Endothelial cell of hepatic sinusoid (primary cell): Measurements from ENCODE around the gene AP3B1.

Experiments
- in situ Hi-C: cut with HindIII; loops from 2 replicates; pipeline ENCODE4 v1.10.0; 2017; ENCODE audit warnings: low sequenced_read_pairs

Gene AP3B1

DNA sequence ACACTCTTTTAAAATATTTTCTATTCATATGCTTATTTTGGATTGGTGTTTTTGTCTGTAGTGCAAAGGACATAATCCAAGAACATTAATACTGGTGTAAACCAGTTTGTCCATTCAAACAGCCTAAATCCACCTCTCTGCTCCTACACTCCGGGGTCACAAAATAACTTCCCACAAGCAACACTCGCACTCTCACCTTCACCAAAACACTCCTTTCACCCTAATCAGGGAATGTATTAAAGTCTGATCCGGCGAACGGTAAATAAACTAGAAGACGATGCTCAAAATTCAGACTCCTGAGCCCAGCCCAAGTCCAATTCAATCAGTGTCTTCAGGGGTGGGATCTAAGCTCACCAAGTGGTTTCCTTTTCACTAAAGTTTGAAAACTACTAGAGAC is 649 bp downstream of the AP3B1 start:
- in situ Hi-C loops = no loop called here

DNA sequence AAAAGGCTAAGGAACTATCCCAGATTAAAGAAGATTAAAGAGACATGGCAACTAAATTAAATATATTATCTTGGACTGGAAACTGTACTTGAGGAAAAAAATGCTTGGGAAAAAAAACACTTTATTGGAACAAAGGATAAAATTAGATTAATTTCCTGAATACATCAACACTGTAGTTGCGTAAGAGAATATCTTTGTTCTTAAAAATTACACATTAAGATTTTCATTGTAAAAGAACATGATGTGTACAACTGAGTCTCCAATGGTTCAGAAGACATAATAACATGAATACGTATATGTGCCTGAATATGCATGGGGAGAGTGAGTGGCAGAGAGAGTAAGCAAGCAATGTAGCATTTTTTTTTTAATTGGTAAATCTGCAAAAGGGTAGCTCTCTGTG is 2.8 kb downstream of the AP3B1 start:
- in situ Hi-C loops = no loop called here

DNA sequence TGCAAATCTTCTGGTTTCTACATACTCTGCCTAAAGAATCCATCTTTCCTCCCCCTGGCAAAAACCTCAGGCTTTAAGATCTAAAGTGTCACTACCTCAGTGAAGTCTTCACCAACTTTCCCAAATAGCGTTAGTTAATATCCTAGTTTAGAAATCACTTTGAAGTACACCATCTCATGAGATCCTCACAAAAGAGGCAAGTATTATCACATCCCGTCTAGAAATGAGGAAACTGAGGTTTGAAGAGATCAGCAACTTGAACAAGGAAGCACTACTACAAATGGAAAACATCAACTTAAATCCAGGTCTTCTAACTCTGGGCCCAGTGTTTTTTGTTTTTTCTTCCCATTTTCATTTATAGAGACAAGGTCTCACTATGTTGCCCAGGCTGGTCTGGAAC is 4.6 kb downstream of the AP3B1 start:
- in situ Hi-C loops = no loop called here

DNA sequence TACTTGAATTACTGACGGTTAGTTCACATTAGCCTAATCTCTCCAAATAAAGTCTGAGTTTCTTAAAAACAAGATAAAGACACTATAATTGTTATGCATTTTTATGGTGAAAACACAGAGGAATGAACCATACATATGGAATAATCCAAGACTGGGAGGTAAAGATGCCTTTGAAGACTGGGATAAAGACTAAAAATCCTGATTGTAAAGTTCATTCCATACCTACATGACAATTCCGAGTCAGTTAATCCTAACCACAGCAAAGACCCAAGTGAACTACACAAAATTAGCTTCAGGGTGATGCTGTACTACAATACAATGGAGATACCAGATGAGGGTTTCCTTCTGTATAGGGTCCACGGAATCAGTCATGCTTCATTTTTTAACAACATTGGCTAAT is 6.3 kb downstream of the AP3B1 start:
- in situ Hi-C loops = no loop called here

DNA sequence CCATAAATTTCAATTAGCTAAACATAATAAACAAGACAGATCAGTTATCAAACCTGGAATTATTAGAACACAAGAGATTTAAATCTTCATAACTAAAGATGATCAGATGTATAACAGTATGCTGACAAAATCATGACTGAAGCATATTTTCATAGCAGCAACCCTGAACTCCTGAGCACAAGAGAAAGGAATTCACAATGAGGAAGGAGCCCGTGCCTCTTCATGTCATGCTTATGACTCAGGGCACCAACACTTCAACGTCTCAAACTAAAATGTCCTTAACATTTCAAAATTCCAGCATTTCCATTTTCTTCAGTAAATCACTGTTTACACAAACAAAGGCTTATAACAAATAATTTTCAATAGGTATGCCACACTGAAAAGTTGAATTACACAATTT is 6.7 kb downstream of the AP3B1 start:
- in situ Hi-C loops = no loop called here

DNA sequence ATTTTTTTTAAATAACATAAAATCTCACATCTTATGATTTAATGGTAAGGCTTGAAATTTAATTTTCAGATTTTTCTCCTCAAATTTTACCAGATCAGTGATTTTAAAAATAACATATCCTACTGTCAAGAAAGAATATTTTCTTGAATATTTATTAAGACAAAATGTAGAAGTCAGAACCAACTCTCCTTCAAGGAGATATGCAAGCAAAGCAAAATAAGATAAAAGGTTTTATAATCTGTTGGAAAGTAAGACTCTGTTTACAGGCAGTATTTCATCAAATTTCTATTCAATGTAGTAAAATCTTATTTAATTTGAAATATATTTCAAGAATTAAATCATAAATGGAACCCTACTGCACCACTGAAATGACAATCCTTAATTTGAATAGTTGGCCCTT is 7.3 kb downstream of the AP3B1 start:
- in situ Hi-C loops = no loop called here

DNA sequence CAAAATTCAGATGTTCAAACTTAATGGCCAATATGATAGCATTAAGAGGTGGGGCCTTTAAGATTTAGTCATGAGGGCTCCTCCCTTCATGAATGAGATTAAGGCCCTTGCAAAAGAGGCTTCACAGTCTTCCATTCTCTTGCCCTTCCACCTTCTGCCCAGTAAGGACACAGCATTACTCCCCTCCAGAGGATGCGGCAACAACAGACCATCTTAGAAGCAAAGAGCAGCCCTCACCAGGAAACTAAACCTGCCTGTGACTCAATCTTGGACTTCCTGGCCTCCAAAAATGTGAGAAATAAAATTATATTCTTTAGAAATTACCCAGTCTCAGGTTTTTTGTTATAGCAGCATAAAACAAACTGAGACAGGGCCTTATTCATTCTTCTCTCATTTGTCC is 8.2 kb downstream of the AP3B1 start:
- in situ Hi-C loops = no loop called here

DNA sequence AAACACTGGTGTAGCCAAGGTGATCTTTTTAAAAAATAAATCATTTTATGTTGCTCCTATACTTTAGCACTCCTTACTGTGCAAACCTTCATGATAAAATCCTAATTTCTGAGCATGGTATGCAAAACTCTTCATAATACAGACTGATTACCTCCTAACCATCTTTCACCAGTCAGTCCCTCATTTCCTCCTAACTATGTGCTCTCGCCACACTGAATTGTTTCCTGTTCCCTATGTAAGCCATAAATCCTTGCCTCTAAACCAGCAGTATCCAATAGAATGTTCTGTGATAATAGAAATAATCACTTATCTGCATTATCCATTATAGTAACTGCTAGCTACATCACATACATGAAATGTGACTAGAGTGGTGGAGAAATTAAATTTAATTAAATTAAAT is 10.7 kb downstream of the AP3B1 start:
- in situ Hi-C loops = no loop called here

DNA sequence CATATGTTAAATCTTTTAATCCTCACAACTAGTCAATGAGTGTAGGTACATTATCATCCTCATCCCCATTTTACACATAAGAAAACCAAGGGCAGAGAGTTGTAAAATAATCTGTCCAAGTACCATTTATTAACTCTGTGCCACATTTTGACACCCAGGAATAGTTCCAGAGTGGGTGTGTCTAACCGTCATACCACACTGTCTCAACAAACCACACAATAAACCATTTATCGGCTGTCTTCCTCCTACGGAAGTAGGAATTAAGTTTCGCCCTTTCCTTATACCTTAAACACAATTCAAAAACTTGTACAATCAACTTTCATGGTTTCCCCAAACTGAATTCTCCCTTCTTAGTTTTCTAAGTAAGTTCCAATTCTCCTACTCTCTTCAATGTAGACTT is 11.4 kb downstream of the AP3B1 start:
- in situ Hi-C loops = no loop called here

DNA sequence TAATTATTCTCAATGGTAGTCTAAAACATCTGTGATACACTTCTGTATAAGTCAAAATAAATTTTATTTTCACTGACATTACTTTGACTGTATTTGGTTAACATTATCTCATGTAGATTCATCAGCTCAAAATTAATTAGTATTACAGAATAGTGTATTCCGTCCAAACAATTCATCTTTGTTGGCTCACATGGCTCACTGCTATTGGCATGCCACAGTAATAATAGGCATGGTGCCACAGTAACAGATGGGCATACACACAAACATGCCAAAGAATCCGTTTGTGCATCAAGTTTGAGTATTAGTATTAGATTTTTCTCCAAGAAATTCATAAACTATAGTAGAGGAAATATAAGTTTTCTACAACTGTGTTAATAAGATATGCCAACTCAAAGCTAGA is 14.2 kb downstream of the AP3B1 start:
- in situ Hi-C loops = no loop called here

DNA sequence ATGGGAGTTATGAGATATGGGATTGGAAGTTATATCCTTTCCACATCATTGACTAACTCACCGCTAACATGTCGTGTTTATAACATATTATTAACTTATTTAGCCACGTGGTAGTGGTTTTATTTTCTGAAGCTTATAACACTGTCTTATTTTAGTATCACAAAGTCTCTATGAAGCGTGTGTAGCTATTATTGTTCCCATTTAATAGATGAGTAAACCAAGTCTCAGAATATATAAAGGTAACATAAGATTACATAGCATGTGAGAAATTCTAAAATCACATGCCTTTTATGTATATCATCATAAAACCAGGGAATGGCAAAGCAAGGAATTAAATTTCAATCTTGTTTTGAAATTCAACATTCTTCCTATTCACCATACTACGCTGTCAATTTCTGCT is 15.3 kb downstream of the AP3B1 start:
- in situ Hi-C loops = loop anchor here (10.0 kb wide), 1 partner anchor 614 kb away; no protein-coding TSS in a partner anchor

DNA sequence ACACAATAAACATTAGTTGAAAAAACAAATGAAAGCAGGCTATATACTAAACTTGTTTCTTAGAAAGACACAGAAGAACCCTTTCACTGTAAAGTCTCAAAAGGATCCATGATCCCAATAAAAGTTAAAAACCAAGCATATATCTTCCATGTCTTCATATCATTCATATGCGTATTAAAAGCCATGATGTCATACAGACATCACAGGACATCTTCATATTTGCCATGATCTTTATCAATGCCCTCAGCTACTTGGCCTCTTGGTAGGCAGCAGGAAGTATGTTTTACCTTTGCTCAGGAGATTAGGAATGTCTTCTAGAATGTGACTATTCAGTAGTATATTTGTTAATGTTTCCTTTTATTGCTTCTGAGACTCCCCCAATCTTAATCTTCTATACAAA is 16.8 kb downstream of the AP3B1 start:
- in situ Hi-C loops = loop anchor here (10.0 kb wide), 1 partner anchor 613 kb away; no protein-coding TSS in a partner anchor

DNA sequence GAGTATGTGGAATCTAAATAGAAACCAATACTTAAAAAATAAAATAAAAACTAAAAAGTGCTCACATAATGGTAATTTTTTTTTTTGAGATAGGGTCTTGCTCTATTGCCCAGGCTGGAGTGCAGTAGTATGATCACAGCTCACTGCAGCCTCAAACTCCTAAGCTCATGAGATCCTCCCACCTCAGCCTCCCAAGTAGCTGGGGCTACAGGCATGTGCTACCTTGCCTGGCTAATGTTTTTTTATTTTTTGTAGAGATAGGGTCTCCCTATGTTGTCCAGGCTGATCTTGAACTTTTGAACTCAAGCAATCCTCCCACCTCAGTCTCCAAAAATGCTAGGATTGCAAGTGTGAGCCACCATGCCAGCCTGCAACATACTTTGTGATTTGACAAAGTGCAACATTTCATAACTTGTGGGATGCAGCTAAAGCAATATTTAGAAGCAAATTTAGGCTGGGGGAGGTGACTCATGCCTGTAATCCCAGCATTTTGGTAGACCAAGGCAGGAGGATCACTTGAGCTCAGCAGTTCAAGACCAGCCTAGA is 18.4 kb downstream of the AP3B1 start:
- in situ Hi-C loops = loop anchor here (10.0 kb wide), 1 partner anchor 611 kb away; no protein-coding TSS in a partner anchor

DNA sequence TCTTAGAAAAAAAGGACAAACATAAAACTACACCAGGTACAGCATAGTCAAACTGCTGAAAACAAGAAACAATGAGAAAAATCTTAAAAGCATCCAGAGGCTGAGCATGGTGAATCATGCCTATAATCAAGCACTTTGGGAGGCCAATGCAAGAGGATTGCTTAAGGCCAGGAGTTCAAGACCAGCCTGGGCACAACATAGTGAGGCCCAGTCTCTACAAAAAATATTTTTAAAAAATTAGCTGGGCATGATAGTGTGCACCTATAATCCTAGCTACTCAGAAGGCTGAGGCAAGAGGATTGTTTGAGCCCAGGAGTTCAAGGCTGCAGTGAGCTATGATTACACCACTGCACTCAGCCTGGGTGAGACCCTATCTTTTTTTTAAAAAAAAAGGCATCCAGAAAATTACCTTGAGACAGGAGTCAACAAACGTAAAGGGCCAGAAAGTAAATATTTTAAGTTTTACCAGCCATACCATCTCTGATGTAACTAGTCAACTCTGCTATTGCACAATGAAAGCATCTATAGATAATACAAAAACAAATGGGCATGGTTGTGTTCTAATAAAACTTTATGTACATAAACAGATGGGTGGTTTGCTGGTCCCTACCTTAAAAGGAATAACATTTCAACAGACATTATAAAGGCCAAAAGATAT is 19.8 kb downstream of the AP3B1 start:
- in situ Hi-C loops = loop anchor here (10.0 kb wide), 1 partner anchor 610 kb away; no protein-coding TSS in a partner anchor

DNA sequence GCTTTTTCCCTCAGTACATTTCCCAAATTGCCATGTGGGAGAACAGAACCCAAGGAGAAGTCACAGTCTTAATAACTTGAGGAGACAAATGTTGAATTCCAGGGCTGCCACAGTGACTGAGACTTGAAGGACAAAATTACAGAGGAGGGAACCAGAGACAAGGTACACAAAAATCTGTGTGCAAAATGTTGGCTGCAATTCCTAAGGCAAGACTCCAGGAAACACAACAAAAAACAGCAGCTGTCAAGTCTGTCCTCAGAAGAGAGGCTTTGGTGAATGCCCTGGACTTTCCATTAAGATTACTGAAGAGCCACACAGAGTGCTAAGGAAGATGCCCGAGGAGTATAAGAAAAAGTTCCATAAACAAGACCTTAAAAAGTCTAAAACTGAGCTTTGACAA is 21.1 kb downstream of the AP3B1 start:
- in situ Hi-C loops = loop anchor here (10.0 kb wide), 1 partner anchor 609 kb away; no protein-coding TSS in a partner anchor

DNA sequence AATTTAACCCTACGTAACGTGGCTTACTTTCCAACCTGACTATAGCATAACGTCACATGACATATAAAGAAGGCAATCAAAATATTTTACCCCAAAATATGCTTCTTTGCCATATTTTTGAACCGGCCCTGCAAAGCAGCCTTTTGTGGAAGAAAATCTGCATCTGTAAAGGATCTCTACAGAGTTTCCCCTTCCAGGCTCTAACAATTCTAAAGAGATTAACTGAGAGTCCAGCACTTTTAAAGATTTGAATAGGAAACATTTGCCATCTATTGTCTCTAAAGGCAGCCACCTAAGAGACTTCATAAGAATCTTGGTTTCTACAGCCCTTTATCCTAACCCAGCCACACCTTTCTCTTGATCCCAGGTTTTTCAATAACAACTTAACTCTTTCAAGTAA is 22.7 kb downstream of the AP3B1 start:
- in situ Hi-C loops = loop anchor here (10.0 kb wide), 1 partner anchor 607 kb away; no protein-coding TSS in a partner anchor

DNA sequence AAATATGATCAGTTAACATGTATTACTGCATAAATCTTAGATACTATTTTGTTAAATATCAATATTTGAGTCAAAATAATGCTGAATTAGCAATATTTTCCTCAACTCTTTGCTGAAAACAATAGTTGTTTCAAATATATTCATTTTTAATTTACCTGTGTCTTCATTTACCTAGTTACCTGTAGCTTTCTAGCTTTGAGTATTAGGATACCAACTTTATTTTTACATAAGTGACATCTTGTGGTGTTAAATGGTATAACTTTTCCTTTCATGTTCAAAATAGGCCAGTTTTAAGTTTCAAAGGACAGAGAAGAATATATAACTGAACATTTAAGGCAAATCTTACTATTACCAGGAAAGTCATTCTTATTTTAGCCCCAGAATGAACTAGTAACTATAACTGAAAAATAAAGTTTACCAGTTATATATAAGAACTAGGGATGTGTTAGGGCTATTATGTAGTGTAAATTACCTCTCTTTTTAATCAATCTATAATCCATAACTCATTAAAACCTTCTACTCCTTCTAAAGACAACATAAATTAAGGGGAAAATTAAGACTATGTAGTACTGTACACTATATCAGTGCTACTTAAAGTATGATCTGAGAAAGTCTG is 25.3 kb downstream of the AP3B1 start:
- in situ Hi-C loops = no loop called here

DNA sequence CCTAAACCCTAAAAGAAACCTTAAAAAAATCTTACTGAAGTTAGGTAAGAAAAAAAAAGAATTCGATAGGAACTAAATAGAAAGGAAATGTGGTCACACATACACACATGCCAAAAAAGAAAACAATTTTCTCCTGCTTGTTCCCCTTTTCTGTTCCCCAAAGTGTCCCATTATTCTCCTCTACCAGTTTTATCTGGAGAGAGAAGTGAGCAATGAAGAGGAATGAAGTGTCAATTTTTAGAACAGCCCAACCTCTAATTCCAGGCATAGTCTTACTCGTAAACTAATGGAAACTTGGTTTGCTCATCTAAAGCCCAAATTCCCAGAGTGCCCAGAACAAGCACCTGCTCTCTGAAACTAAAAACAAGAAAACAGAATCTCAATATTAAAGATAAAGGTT is 26.1 kb downstream of the AP3B1 start:
- in situ Hi-C loops = no loop called here

DNA sequence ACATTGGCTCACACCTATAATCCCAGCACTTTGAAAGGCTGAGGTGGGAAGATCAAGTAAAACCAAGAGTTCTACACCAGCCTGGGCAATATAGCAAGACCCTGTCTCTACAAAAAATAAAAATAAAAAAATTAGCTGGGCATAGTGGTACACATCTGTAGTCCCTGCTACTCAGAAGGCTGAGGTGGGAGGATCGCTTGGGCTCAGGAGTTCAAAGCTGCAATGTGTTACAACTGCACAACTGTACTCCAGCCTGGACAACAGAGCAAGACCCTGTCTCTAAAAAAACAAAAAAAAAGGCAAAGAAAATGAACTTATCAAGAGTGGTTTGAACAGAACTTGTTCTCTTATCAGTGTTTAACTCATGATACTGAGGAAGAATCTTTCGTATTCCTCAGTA is 29.3 kb downstream of the AP3B1 start:
- in situ Hi-C loops = no loop called here

DNA sequence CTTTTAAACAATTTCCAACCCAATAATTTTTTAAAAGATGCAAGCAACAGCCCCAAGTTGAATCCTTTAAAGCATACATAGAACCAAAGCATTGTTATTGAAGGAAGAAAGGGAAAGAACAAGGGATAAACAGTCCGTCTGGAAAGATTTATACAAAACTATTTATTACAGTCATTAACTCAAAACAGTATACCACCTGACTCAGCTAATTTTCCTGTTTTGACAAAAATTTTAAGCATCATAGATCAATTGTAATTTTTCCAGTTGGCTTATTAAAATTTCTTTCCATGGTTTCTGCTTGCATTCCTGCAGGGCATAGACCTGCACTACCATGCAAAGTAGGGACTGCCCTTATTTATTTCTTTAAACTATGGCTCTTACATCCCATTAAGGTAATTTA is 29.9 kb downstream of the AP3B1 start:
- in situ Hi-C loops = no loop called here

DNA sequence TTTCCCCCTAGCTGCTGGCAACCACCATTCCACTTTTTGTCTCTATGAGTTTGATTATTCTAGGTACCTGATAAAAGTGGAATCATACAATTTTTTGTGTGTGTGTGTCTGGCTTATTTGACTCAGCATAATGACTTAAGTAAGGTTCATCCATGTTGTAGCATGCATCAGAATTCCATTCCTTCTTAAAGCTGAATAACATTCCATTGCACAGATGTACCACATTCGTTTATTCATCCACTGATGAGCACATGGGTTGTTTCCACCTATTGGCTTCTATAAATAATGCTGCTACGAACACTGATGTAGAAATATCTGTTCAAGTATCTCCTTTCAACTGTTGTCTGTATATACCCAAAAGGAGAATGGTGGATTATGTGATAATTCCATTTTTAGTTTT is 33.7 kb downstream of the AP3B1 start:
- in situ Hi-C loops = no loop called here

DNA sequence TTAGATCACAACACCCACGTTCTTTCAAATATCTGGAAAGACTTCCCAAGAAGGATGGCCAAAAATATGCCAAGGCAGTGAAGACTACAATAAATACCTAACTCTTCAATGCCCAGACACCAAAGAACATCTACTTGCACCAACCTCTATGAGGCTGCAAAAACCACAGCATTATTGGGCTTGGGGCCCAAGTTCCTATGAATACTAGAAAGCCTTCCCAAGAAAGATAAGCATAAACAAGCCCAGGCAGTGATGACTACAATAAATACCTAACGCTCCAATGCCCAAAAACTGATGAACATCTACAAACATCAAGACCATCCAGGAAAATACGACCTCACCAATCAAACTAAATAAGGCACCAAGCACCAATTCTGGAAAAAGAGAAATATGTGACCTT is 41.3 kb downstream of the AP3B1 start:
- in situ Hi-C loops = no loop called here
